Upper lobe of left lung (tissue), 6 donors: ENCODE results near the gene AOC2. TPM values are rescaled to one million over a fixed set of nuclear protein-coding genes. Genes with fewer than 3 reads are reported as not detected.
"Not testable (repeated sequence)": the region's sequence is repeated elsewhere in the genome, so short reads cannot be mapped to it uniquely, and the experiment has no call there.

ENCODE experiments used
- ATAC-seq, 2 donors: fragments of 200-7000 bp; cut with Tn5 transposase; one replicate each; pipeline ENCODE4 v1.9.1; 2022; ENCODE audit warnings: mild to moderate bottlenecking in 2 of 2, moderate library complexity in 2 of 2; ENCODE audit not compliant: low FRiP score in 2 of 2
- DNase-seq, 2 donors: peaks; one replicate each; pipeline ENCODE4 v3.0.0-alpha.2; 2019 to 2020
- H3K27ac ChIP-seq, 4 donors: fragments of 200-600 bp; sonication (generic); one replicate each; pipeline ENCODE4 v1.5.1; 2016 to 2019
- H3K27me3 ChIP-seq, 4 donors: fragments of 200-600 bp; sonication (generic); one replicate each; pipeline ENCODE4 v1.5.1; 2017 to 2019
- H3K36me3 ChIP-seq, 4 donors: fragments of 200-600 bp; sonication (generic); one replicate each; pipeline ENCODE4 v1.5.1; 2016 to 2019
- H3K4me1 ChIP-seq, 4 donors: fragments of 200-600 bp; sonication (generic); one replicate each; pipeline ENCODE4 v1.5.1; 2018 to 2019
- H3K4me3 ChIP-seq, 4 donors: fragments of 200-600 bp; sonication (generic); one replicate each; pipeline ENCODE4 v1.5.1; 2017 to 2019; ENCODE audit warnings: mild to moderate bottlenecking in 2 of 4, moderate library complexity in 1 of 4
- H3K9me3 ChIP-seq, 4 donors: fragments of 200-600 bp; sonication (generic); one replicate each; pipeline ENCODE4 v1.5.1; 2018 to 2019
- CTCF ChIP-seq, 6 experiments: fragments of 450-650 bp in 4 of 6; fragments of 200-600 bp in 2 of 6; sonication (generic) in 2 of 6; IDR thresholded peaks; one replicate each; pipeline ENCODE4 v1.5.1; 2016 to 2019; ENCODE audit warnings: antibody characterized with exemption in 6 of 6
- EP300 ChIP-seq, 4 donors: sonication (generic); formaldehyde crosslinking; IDR thresholded peaks; one replicate each; pipeline ENCODE4 v1.5.1; 2017; ENCODE audit warnings: antibody characterized with exemption in 4 of 4, control low read depth in 2 of 4
- POLR2A ChIP-seq, 4 donors: fragments of 450-650 bp; IDR thresholded peaks; one replicate each; pipeline ENCODE4 v1.5.1; 2016 to 2017; ENCODE audit warnings: antibody characterized with exemption in 4 of 4, mild to moderate bottlenecking in 2 of 4
- POLR2AphosphoS5 ChIP-seq, 2 donors: sonication (generic); formaldehyde crosslinking; IDR thresholded peaks; one replicate each; pipeline ENCODE4 v1.5.1; 2017; ENCODE audit warnings: antibody characterized with exemption in 2 of 2
- WGBS, 2 donors: methylation state at CpG; one replicate each; pipeline ENCODE4 v1.1.5; 2017 to 2018; 5-methylcytosine and 5-hydroxymethylcytosine counted together
- total RNA-seq, 6 donors: library from RNA; depleted of rRNA in 4 of 6; stranded (reverse); fragments of >200 nt in 4 of 6; gene quantifications; one replicate each; pipeline versions ENCODE4 v1.1.0 to v1.2.1, GENCODE V29; 2016 to 2021
- donor health status: DM: no; HTN: no; CAD: no; lungs with moderate emphysema.
- donor health status: DM: no; HTN: yes; CAD: no; lungs with severe emphysema.

The AOC2 gene
- total RNA-seq, 6 donors from 2014 or later = 1.5 to 5.2 (median 2.9) TPM

GRCh38 chr17:42882166-42882565, 37.8 kb downstream of the AOC2 start:
- Histone ChIP-seq H3K27me3 (no peaks in the 10 kb centered on the region), H3K4me3 (no peak overlapping the region), H3K36me3 (no peaks in the 10 kb centered on the region), H3K27ac (no peak overlapping the region), H3K4me1 (peaks cover 0 to 29% (median 12%) of the 10 kb centered on the region in 4 donors), H3K9me3 (no peaks in the 10 kb centered on the region)
- ATAC-seq = no peak
- no peak for TF ChIP-seq EP300 (IDR thresholded peaks at IDR 0.05)
- TF ChIP-seq POLR2AphosphoS5 (IDR thresholded peaks at IDR 0.05) = no peak
- TF ChIP-seq CTCF (IDR thresholded peaks at IDR 0.05) = no peak
- no peak for TF ChIP-seq POLR2A (IDR thresholded peaks at IDR 0.05)
- DNase-seq = no peak
- WGBS, 2 donors = 88 to 90% methylated on average over 8 of the region's 8 CpGs

GRCh38 chr17:42883802-42884558, 39.6 kb downstream of the AOC2 start:
- H3K4me1 ChIP-seq = peaks cover 0 to 29% (median 12%) of the 10 kb centered on the region in 4 donors
- no peaks in the 10 kb centered on the region for H3K27me3 ChIP-seq
- ATAC-seq = no peak
- H3K4me3 ChIP-seq = no peak overlapping the region
- H3K36me3 ChIP-seq = no peaks in the 10 kb centered on the region
- no peak overlapping the region for H3K27ac ChIP-seq
- TF ChIP-seq CTCF (IDR thresholded peaks at IDR 0.05) (no peak), EP300 (IDR thresholded peaks at IDR 0.05) (no peak), POLR2A (IDR thresholded peaks at IDR 0.05) (no peak), POLR2AphosphoS5 (IDR thresholded peaks at IDR 0.05) (no peak)
- 74 to 79% methylated on average over 7 of the region's 7 CpGs for WGBS, 2 donors
- H3K9me3 ChIP-seq = no peaks in the 10 kb centered on the region
- peak in 1 of 2 donors; percentile 27 for DNase-seq

- ATAC-seq, DNase-seq, H3K36me3 ChIP-seq, H3K27me3 ChIP-seq, H3K9me3 ChIP-seq, H3K4me3 ChIP-seq: not testable (repeated sequence)
- WGBS, 2 donors = 92 to 94% methylated on average over 3 of the region's 3 CpGs
- Histone ChIP-seq H3K4me1 (peaks cover 0 to 29% (median 12%) of the 10 kb centered on the region in 4 donors), H3K27ac (peak overlapping the region in 3 of 4 donors; percentile 7 to 54 (median 24))
Observed at GRCh38 chr17:42885806-42886205, 41.4 kb downstream of the AOC2 start.

- peaks cover 4 to 25% (median 18%) of the 10 kb centered on the region in 4 donors for H3K4me1 ChIP-seq
- DNase-seq = no peak
- TF ChIP-seq CTCF (IDR thresholded peaks at IDR 0.05) (no peak), EP300 (IDR thresholded peaks at IDR 0.05) (no peak), POLR2A (IDR thresholded peaks at IDR 0.05) (no peak), POLR2AphosphoS5 (IDR thresholded peaks at IDR 0.05) (no peak)
- H3K9me3 ChIP-seq = no peaks in the 10 kb centered on the region
- 43 to 59% methylated on average over 15 of the region's 15 CpGs for WGBS, 2 donors
- H3K27me3 ChIP-seq = no peaks in the 10 kb centered on the region
- H3K36me3 ChIP-seq = no peaks in the 10 kb centered on the region
- peak overlapping the region in 3 of 4 donors; percentile 7 to 54 (median 24) for H3K27ac ChIP-seq
- peak in 1 of 2 donors; percentile 52 for ATAC-seq
- H3K4me3 ChIP-seq = no peak overlapping the region
Observed at GRCh38 chr17:42886283-42887176, 42.1 kb downstream of the AOC2 start.

- H3K27ac ChIP-seq = no peak overlapping the region
- WGBS, 2 donors = 93 to 95% methylated on average over 7 of the region's 7 CpGs
- H3K4me3 ChIP-seq = no peak overlapping the region
- DNase-seq (no peak), ATAC-seq (no peak)
- peaks cover 34 to 54% (median 47%) of the 10 kb centered on the region in 4 donors for H3K4me1 ChIP-seq
- no peaks in the 10 kb centered on the region for H3K36me3 ChIP-seq
- H3K9me3 ChIP-seq = no peaks in the 10 kb centered on the region
- TF ChIP-seq POLR2A (IDR thresholded peaks at IDR 0.05) (no peak), EP300 (IDR thresholded peaks at IDR 0.05) (no peak), POLR2AphosphoS5 (IDR thresholded peaks at IDR 0.05) (no peak), CTCF (IDR thresholded peaks at IDR 0.05) (no peak)
- H3K27me3 ChIP-seq = no peaks in the 10 kb centered on the region
Observed at GRCh38 chr17:42889809-42890208, 45.4 kb downstream of the AOC2 start.
